ENCODE measurements around the gene STK40. TPM values are rescaled to one million over a fixed set of nuclear protein-coding genes. Genes with fewer than 3 reads are reported as not detected.

Gene STK40
- total RNA-seq, 1 experiment from 2014 or later, result 14.4 TPM

DNA sequence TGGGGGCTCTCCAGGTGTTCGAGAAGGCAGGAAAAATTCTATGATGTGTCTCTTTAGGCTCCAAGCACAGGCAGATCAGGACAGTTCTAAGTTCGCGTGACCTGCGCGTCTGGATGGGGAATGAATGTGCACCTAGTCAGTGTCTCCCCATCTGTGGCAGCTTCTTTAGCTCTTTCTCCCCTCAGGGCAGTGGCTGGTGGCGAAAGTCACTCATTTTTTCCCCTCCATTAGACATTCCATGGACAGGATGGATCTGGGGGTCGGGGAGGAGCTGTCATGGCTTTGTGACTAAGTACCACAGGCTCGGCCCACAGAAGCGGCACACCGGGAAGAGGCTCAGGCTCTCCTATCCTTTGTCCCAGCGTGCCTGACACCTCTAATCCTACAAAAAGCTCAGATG is 31.2 kb downstream of the STK40 start:
- Histone ChIP-seq H3K9me2 (replicated peaks; ENCODE audit: low read length) (no peaks in the 10 kb centered on the region), H3K27me3 (ENCODE audit: low read length) (no peaks in the 10 kb centered on the region), H3K4me1 (ENCODE audit: insufficient read depth, low read length) (peaks cover 44% of the 10 kb centered on the region), H3K9me3 (ENCODE audit: low read length) (no peaks in the 10 kb centered on the region), H3K79me2 (ENCODE audit: low read length) (no peaks in the 10 kb centered on the region), H3K36me3 (ENCODE audit: low read depth, low read length) (peaks cover 25% of the 10 kb centered on the region), H4K20me1 (ENCODE audit: low read length) (no peaks in the 10 kb centered on the region), H3K4me2 (ENCODE audit: low read length) (no peak overlapping the region), H3F3A (ENCODE audit: low read length, unreplicated experiment) (no peaks in the 10 kb centered on the region), H2AFZ (ENCODE audit: low read length) (no peak overlapping the region), H3K27ac (ENCODE audit: low read length) (no peak overlapping the region), H3K4me3 (ENCODE audit: low read length) (no peak overlapping the region), H3K9ac (ENCODE audit: low read length) (no peak overlapping the region)
- no peak for ATAC-seq
- ChIA-PET CTCF (no interaction called here), POLR2A (ENCODE audit: unreplicated experiment) (no interaction called here)
- BruUV-seq (replicated peaks), result no TSS peak
- intact Hi-C loops (cut with micrococcal nuclease), result no loop called here
- DNase-seq, result no peak
- no peak for TF ChIP-seq EZH2phosphoT487 (IDR thresholded peaks at IDR 0.05; ENCODE audit: borderline replicate concordance, low read length)
- TF ChIP-seq, protein P1, sequence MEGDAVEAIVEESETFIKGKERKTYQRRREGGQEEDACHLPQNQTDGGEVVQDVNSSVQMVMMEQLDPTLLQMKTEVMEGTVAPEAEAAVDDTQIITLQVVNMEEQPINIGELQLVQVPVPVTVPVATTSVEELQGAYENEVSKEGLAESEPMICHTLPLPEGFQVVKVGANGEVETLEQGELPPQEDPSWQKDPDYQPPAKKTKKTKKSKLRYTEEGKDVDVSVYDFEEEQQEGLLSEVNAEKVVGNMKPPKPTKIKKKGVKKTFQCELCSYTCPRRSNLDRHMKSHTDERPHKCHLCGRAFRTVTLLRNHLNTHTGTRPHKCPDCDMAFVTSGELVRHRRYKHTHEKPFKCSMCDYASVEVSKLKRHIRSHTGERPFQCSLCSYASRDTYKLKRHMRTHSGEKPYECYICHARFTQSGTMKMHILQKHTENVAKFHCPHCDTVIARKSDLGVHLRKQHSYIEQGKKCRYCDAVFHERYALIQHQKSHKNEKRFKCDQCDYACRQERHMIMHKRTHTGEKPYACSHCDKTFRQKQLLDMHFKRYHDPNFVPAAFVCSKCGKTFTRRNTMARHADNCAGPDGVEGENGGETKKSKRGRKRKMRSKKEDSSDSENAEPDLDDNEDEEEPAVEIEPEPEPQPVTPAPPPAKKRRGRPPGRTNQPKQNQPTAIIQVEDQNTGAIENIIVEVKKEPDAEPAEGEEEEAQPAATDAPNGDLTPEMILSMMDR (conservative IDR thresholded peaks at IDR 0.05; ENCODE audit: low read depth, low read length), result no peak
- TF ChIP-seq EZH2 (IDR thresholded peaks at IDR 0.05; ENCODE audit: low read length, unreplicated experiment), result no peak

DNA sequence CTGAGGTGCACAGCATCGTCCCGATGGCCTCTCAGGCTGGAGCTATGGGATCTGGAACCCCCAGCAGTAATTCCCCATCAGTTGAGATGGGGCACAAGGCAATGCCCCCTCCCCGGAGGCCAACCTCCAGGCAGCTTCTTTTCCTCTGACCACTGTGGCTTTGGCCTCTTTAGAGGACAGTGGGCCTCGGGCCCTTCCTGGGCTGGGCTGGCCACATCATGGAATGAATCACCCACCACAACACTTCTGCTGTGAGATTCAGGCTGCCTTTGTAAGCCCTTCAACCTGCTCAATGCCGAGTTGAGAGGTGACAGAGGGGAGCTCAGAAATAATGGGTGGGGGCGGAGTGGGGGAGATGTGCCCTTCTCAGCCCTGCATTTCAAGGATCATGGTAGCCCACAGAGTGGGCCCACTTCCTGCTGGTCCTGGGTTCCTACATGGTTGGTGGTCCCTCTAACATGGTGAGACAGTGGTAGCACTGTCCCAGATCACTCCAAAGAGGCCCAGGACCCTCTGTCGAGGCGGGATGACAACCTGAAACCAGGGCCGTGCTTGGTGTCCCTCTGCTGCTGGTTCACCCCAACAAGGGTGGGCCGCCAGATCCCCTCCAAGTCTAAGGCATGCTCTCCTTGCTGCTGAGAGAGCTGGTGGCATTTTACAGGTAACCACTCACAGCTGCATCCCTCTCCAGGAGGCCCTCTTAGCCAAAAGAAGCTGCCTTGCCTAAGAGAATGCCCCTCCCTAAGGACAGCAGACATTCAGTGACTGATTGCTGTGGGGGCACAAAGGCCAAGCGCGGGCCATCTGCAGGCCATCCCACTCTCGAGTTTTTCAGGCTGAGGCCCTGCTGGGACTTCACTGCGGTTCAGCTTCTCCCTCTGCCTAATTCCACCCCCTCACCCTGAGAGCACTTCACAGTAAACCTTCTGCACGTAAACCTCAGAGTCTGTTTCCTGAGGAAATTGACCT is 32.5 kb downstream of the STK40 start:
- intact Hi-C loops (cut with micrococcal nuclease), result no loop called here
- CTCF ChIA-PET, result interaction anchor here (0.9 kb wide), 1 partner anchor 10 kb away, joined by 4 read pairs; no protein-coding TSS in a partner anchor
- peak; percentile 78 for DNase-seq

More for the DNA sequence above, 32.5 kb downstream of the STK40 start:
- no peak overlapping the region for H2AFZ ChIP-seq (ENCODE audit: low read length)
- no peaks in the 10 kb centered on the region for H3K27me3 ChIP-seq (ENCODE audit: low read length)
- H3K36me3 ChIP-seq (ENCODE audit: low read depth, low read length), result peaks cover 17% of the 10 kb centered on the region
- ATAC-seq, result peak; percentile 58
- TF ChIP-seq, protein P1 (conservative IDR thresholded peaks at IDR 0.05; ENCODE audit: low read depth, low read length), result no peak
- TF ChIP-seq EZH2 (IDR thresholded peaks at IDR 0.05; ENCODE audit: low read length, unreplicated experiment), result no peak
- TF ChIP-seq EZH2phosphoT487 (IDR thresholded peaks at IDR 0.05; ENCODE audit: borderline replicate concordance, low read length), result no peak
- no peaks in the 10 kb centered on the region for H4K20me1 ChIP-seq (ENCODE audit: low read length)
- peak overlapping the region; percentile 92 for H3K27ac ChIP-seq (ENCODE audit: low read length)
- BruUV-seq (replicated peaks), result no TSS peak
- peak overlapping the region; percentile 19; the same call in 1 of the 2 replicates for H3K9ac ChIP-seq (ENCODE audit: low read length)
- no peaks in the 10 kb centered on the region for H3K79me2 ChIP-seq (ENCODE audit: low read length)
- peak overlapping the region; percentile 70 for H3K4me2 ChIP-seq (ENCODE audit: low read length)
- no peaks in the 10 kb centered on the region for H3K9me3 ChIP-seq (ENCODE audit: low read length)
- no peak overlapping the region for H3K4me3 ChIP-seq (ENCODE audit: low read length)
- no peaks in the 10 kb centered on the region for H3F3A ChIP-seq (ENCODE audit: low read length, unreplicated experiment)
- POLR2A ChIA-PET (ENCODE audit: unreplicated experiment), result interaction anchor here (0.6 kb wide), 2 partner anchors 31 to 87 kb away, joined by 3 to 4 read pairs; no protein-coding TSS in a partner anchor
- no peaks in the 10 kb centered on the region for H3K9me2 ChIP-seq (replicated peaks; ENCODE audit: low read length)
- H3K4me1 ChIP-seq (ENCODE audit: insufficient read depth, low read length), result peaks cover 49% of the 10 kb centered on the region

Data from PC-3 (cell line).